ENCODE data around the gene SUCNR1.
"Not testable (repeated sequence)": the region's sequence is repeated elsewhere in the genome, so short reads cannot be mapped to it uniquely, and the experiment has no call there.

The SUCNR1 gene, protein sequence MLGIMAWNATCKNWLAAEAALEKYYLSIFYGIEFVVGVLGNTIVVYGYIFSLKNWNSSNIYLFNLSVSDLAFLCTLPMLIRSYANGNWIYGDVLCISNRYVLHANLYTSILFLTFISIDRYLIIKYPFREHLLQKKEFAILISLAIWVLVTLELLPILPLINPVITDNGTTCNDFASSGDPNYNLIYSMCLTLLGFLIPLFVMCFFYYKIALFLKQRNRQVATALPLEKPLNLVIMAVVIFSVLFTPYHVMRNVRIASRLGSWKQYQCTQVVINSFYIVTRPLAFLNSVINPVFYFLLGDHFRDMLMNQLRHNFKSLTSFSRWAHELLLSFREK

DNA sequence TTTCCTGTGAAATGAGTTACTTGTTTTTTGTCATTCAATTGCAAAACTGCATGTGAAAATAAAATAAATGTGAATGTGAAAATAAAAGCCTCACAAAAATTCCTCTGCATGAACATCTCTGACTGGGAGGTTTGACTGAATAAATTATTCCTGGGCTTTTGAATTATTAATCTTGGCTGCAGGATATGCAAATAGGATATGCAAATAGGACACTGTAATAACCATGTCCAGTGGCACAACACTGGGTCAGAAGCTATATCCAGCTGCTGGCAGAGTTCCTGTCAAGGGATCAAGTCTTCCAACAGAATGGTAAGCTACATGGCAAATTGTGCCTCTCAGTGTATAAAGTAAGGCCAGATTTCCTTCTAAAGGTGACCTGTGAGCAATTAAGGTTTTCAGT lies at the start of gene SUCNR1:
SUCNR1 (plus strand) TSS at position 246 of the 400 bp plus-strand sequence. CDS start 6,250 bp downstream, outside the sequence.
- no peak for DNase-seq (ENCODE audit: low read depth)

DNA sequence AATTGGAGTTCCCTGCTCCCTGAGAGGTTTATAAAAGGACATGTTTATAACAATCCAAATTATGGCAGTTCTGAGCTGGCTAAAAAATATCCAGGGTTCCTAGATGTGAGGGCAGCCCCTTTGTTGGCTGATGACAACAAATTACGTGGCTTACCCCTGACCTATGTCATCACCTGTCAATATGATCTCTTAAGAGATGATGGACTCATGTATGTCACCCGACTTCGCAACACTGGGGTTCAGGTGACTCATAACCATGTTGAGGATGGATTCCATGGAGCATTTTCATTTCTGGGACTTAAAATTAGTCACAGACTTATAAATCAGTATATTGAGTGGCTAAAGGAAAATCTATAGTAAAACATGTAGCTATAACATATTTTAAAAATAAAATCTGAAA lies 45.6 kb upstream of the SUCNR1 start:
- DNase-seq (ENCODE audit: low read depth): no peak

DNA sequence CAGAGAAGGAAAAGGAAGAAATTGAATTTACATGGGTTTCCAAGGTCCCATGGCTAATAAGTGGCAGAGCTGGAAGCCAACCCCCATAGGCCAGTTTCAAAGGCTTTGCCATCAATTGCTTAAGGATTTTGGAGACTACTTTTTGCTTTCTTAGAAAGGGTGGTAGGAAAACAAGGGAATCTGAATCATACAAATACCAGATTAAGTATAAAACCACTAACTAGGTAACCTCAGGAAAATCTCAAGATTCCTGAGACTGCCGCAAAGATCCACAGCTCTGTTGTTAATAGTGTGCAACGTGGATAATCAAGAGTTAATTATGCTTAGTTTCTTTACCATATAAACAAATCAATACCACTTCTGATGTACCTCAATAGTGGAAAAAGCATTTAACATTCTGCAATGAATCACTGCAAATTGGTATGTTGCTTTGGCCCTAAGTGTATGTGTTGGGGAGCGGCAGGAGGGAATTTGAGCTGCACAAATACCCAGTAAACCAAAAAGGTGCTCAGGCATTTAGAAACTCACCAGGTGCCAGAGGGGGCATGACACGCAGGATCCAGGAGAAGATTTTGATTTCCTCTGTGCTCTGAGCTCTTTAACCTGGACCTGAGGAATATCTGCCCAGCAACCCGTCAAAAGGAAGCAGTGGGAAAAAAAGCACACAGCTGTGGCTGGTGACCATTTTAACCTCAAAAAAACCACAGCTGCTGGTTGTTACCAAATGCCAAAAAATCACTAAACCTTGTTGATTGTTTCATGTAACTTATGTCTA lies 37.5 kb upstream of the SUCNR1 start:
- no peak for DNase-seq (ENCODE audit: low read depth)

DNA sequence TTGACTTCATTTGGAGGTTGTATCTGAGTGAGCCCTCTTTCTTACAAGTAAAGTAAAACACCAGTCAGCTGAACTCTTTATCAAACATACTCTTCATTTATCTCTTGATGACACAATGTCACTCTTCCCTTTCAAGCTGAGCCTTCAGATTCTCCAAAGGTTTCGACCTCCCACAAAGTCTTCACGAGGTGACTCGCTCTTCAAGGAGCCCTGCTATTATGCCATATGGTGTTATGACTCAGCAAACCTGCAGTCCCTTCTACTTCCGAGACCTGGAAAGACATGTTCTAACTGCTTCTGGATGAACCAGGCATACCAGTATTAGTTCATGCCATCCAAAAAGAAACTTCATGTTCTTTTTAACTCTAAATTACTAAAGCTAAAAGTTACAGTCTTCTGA lies 36.4 kb upstream of the SUCNR1 start:
- DNase-seq (ENCODE audit: low read depth): peak; percentile 54

DNA sequence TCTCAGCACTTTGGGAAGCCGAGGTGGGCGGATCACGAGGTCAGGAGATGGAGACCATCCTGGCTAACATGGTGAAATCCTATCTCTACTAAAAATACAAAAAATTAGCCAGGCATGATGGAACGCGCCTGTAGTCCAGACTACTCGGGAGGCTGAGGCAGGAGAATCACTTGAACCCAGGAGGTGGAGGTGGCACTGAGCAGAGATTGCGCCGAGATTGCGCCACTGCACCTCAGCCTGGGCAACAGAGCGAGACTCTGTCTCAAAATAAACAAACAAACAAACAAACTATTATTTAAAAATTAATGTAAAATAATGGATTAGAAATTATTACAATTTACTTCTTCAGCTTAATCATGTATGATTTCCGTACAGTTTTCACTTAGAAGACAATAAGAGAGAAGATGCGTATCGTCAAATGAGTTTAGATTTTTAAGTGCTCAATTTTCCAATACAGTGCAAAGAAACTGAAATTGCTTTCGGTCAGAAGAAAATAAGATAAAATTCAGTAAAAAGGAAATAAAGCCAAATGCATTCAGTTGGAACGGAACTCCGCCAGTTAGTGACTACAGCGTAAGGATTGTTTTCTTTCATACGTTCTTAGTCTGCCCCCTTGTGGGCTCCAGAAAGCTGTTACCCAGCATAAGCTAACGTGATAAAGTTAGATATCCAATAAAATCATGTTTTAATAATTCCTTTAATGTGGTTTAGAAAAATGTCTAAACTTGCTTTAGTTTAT lies 34.7 kb upstream of the SUCNR1 start:
- peak; percentile 32 for DNase-seq (ENCODE audit: low read depth)

DNA sequence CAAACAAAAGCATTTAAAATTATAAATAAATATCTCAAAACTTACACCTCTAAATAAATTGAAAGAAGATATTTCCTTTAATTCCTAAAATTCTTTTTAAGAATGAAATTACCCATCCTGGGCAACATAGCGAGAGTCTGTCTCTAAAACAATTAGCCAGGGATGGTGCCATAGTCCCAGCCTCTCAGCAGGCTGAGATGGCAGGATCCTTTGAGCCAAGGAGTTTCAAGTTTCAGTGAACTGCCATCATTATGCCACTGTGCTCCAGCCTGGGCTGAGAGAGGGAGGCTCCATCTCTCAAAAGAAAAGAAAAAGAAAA lies 34.2 kb upstream of the SUCNR1 start:
- DNase-seq (ENCODE audit: low read depth): no peak

DNA sequence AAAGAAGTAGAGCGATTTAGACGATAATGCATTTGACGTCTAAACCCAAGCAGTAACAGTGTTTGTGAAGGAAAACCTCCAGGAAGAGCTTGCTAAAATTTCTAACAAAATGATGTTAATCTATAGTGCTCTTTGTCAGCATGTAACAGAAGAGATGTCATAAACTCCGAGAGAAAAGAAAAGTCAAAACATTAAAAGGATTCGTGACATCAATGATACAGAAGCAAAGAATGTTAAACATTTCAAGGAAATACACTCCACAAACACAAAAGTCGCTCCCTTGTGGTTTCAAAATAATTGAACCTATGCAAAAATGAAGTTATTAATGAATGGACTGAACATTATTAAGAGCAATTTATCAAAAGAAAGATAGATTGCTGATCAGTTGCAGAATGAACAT lies 31.6 kb upstream of the SUCNR1 start:
- no peak for DNase-seq (ENCODE audit: low read depth)

DNA sequence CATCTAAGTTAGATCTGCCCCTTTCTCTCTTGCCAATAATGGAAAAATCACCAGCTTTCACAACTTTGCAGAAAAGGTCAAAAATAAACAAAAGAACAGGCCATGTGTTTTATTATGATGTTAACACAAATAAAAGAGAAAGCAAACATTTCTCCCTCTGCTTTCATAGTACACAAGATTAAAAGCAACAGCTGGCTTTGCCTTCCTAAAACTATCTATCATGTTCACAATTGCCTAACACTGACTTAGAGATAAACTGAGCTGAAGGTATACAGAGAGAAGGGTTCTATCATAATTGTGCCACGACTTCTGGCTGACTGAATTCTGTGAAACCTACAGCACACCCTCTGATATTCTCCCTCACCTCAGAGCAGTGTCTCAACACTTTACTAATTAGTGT lies 30.2 kb upstream of the SUCNR1 start:
- no peak for DNase-seq (ENCODE audit: low read depth)

DNA sequence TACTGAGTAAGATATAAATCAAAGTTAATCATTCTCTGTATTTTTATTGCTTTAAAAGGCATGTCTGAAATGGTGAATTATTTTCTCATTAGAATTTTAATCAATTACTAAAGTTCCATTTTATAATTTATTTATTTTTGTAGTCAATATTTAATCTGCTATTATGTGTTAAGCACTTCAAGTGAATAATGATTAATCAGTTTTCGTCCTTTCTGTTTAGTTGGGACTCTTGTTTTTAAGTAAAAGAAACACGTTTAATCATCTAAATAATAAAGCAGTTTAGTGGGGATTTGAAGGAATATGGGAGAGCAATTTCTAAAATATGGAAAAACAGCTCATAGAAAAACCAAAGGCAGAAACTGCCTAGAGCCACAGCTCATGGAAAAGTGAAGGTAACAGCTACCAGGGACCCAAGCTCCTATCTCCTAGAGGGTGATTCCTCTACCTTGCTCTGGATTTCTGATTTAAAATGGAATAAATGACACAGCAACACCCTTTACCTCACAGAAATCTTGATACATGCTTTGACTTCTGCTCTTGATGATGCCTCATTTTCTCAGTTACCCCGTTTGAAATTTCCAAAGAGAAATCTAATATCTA lies 28.0 kb upstream of the SUCNR1 start:
- no peak for DNase-seq (ENCODE audit: low read depth)

DNA sequence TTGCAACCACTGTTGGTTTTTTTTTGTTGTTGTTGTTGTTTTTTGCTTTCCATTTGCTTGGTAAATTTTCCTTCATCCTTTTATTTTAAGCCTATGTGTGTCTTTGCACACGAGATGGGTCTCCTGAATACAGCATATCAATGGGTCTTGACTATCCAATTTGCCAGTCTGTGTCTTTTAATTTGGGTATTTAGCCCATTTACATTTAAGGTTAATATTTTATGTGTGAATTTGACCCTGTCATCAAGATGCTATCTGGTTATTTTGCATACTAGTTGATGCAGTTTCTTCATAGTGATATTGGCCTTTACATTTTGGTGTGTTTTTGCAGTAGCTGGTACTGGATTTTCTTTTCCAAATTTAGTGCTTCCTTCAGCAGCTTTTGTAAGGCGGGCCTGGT lies 23.4 kb upstream of the SUCNR1 start:
- not testable (repeated sequence) for DNase-seq (ENCODE audit: low read depth)

DNA sequence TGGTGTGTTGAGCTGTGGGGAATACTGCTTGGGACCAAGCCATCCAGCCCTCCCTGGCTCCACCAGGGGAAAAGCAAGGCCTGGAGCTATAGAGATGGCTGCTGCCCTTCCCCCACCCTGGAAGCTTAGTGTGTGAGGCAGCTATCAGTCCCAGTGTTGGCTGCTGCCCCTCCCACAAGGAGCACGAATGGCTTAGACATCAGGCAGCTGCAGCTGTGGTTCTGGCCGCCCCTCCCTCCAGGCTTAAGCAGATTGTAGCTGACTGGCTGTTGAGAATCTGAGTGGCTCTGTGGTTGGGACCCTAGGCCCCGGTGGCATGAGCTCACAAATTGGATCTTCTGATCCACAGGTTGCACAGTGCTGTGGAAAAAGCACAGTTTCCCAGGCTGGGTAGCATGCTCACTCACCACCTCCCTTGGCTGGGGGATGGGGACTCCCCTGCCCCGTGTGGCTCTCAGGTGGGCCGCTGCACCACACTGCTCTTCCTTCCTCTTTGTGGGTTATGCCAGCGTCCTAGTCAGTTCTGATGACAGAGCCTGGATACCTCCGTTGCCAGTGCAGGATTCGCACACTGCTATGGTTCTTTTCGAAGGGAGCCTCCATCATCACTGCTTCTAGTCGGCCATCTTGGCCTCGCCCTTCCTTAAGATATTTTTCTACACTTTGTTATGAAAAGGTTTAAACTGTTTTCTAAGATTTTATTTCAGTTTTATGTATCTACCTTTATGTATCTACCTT lies 21.2 kb upstream of the SUCNR1 start:
- no peak for DNase-seq (ENCODE audit: low read depth)

DNA sequence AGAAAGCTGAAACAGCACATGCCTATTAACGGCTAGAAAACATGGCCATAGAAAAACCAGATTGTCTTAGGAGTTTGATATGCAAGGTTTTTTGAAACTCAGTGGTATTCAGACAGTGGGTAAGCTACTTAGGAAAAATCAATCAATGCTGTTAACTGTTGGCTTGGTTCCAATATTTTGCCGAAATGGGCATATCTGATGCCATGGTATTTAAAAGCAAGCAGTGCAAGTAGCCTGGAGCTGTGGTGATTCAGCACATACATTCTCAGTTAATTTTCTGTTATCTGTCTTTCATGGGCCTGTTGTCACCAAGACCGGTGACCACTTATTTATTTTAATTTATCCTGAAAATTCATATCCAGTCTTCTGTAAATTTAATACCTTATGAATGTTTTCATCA lies 17.3 kb upstream of the SUCNR1 start:
- no peak for DNase-seq (ENCODE audit: low read depth)

DNA sequence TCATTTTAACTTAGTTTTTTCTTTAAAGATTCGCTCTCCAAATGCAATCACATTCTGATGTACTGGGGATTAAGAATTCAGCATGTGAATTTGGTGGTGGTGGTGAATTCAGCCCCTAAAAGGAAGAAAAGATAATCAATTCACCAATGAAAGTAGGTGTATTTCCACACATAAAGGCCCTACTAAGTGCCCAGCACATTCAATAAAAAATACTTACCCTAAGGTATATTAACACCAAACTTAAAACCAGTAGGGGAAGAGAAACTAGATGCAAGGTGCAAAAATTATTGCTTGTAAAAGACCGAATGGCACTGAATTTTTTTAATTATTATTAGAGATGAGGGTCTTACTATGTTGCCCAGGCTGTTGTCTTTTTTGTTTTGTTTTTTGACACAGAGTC lies 16.8 kb upstream of the SUCNR1 start:
- DNase-seq (ENCODE audit: low read depth): no peak

DNA sequence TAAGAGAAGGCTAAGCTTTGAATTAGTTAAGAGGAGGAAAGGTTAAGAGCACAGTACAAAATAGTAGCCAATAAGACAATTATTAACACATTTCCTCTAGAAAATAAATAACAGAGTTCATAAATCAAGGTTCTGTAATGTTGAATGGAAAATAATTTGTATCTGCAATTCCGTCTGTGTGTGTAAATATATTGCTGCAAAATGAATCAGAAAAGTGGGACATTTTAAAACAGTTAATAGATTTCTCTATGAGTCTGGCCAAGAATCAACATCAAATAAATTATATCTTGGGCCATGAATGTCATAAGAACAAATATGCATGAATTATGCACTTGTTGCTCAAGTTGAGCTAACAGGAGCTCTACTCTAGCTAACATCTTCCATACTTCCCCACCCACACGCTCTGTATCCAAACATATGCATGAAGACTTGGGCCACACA lies 14.2 kb upstream of the SUCNR1 start:
- no peak for DNase-seq (ENCODE audit: low read depth)

DNA sequence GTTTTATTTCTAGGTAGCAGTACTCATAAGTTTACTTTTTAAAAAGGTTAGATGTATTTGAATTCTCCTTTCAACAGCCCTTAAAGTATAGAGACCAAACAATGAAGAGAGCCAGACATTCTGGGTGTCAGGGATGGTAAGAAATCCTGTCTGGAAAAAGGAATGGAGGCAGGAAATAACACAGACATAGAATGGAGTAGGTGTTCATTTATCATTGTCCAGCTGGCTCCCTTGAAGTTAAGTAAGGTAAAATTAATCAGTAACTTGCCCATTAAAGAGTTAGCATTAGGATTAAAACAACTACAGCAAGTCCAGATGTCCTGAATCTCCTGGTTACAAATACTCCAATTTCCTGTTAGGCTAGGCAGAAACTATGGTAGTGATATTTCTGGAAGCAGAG lies 13.5 kb upstream of the SUCNR1 start:
- no peak for DNase-seq (ENCODE audit: low read depth)

DNA sequence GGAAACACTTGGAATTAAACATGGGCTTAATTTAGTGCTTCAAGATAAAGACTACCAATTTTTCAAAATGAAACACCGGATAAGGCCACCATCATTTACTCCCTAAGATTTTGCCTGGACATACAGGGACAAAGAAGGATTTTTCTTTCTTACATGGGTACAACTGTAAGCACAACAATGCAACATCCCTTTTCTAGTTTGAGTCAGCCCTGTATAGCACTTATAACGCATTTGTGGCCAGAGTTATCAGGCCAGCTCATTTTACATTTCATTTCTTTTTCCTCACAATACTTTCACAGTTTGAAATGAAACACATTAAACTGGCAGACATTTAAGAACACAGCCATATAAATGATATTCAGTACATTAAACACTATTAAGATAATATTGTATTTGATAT lies 9.8 kb upstream of the SUCNR1 start:
- DNase-seq (ENCODE audit: low read depth): no peak

DNA sequence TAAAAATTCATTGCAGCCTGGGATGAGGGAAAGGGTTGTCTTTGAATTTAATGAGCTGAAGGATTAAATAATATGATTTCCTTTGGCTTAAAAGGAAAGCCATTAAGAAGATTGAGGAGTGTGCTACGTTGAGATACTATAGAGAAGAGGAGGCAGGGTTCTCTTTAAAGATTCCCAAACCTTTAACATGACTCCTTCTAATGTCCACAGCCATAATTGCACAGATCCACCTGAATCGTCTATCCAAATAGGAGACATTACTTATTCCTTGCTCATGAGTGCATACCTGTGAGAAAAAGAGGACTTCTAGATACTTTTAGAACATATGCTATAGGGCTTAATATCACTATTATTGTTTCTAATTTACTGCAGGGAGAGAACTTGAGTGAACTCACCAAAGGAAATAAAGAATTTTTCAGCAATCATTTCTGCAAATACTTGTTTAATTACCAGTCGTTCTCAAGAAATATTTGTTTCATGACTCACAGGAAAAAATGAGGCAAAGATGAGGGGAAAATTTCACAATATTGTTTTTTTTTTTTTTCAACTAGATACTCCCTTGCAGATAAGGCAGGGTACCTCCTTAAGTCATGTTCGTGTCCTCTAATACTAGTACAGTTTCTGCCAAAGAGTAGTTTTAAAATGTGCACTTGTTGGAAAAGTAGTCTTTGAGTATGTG lies 8.9 kb upstream of the SUCNR1 start:
- peak; percentile 68 for DNase-seq (ENCODE audit: low read depth)

DNA sequence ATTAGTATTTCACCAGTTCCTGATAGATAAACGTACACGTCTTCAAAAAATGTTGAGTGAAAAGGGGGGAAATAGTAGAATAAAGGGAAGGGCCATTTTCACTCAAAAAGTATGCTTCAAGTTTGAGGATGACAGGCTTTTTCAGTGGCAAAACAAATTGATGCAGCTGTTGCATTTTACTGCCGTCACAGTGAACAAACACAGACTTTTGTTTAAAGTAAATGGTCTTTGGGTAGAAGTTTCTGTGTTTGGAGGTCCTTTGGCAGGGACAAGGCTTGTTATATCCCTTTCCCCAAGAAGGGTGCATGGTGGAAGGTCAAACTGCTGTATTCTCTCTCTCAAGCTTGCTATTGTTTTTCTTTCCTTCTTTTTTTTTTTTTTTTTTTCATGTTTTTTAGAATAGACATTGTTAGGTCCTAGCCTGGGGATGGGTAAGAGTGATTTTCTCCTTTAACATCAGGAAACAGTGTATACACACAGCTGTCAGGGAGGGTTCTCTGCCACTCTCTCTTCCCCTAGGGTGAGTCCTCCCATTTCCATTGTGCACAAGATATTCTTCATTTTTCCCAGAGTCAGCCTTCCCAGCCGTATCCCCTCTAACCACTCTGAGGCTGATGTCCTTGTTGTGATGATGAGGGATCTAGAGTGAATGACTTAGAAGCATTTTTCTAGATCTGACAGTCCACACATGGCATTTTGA lies 6.6 kb upstream of the SUCNR1 start:
- DNase-seq (ENCODE audit: low read depth): no peak

DNA sequence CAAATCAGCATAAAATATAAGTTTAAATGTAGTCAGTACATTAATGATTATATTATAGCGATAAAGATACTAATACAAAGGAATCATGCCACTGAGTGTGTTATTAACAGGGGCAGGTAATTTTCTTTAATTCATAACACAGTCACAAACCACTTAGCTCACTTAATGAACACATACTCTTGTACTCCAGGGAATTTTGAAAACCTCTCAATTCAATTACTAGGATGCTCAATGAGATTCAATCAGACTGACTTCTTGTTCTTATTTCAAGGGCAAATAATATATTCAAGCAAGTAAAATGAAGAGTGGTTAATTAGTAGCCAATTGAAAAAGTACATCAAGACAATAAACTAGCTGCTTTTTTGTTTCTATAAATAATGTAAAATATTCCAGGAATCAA lies 5.8 kb upstream of the SUCNR1 start:
- DNase-seq (ENCODE audit: low read depth): no peak

DNA sequence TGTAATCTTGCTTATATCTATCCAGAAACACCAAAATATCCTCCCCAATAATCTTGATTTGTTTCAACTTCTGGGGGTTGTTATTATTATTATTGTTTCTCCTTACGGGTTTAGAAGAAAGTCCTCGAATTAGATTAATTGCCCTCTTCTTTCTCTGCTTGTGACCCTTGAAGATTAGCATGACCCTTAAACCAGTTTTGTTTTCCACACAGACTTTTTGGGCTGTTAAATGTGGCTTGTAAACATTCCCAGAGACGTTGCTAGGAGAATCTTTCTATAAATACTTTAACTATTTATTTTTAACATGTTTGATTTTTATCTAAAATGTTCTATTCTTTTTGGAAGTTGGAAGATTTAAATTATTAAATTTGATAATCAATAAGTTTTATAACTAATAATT lies 4.3 kb upstream of the SUCNR1 start:
- no peak for DNase-seq (ENCODE audit: low read depth)
